Panc1 (cell line): ENCODE results near the gene SEC61A2.

Experiments used
- CTCF ChIP-seq: fragments of 450-650 bp; IDR thresholded peaks from 2 replicates; pipeline ENCODE4 v1.5.1; 2017; ENCODE audit warnings: mild to moderate bottlenecking
- POLR2AphosphoS5 ChIP-seq: IDR thresholded peaks from 2 replicates; pipeline ENCODE4 v1.6.1; 2012; ENCODE audit warnings: mild to moderate bottlenecking, low read depth, low read length, moderate library complexity
- SIN3A ChIP-seq: IDR thresholded peaks from 2 replicates; pipeline ENCODE4 v1.6.1; 2012; ENCODE audit warnings: low read depth, mild to moderate bottlenecking, low read length, moderate library complexity, borderline replicate concordance; ENCODE audit not compliant: insufficient read depth
- TCF7L2 ChIP-seq: IDR thresholded peaks from 2 replicates; pipeline ENCODE4 v1.6.1; 2011; ENCODE audit warnings: mild to moderate bottlenecking, low read depth, low read length, inconsistent platforms
- TF ChIP-seq, protein P1 (sequence below), 2 experiments: IDR thresholded peaks; 2 replicates each; pipeline ENCODE4 v1.6.1; 2011 to 2012; ENCODE audit warnings: low read depth in 2 of 2, control low read depth in 1 of 2, low read length in 1 of 2, mild to moderate bottlenecking in 1 of 2, moderate library complexity in 1 of 2; ENCODE audit not compliant: insufficient read depth in 1 of 2

- TF ChIP-seq CTCF, result no peak
- TF ChIP-seq, protein P1, sequence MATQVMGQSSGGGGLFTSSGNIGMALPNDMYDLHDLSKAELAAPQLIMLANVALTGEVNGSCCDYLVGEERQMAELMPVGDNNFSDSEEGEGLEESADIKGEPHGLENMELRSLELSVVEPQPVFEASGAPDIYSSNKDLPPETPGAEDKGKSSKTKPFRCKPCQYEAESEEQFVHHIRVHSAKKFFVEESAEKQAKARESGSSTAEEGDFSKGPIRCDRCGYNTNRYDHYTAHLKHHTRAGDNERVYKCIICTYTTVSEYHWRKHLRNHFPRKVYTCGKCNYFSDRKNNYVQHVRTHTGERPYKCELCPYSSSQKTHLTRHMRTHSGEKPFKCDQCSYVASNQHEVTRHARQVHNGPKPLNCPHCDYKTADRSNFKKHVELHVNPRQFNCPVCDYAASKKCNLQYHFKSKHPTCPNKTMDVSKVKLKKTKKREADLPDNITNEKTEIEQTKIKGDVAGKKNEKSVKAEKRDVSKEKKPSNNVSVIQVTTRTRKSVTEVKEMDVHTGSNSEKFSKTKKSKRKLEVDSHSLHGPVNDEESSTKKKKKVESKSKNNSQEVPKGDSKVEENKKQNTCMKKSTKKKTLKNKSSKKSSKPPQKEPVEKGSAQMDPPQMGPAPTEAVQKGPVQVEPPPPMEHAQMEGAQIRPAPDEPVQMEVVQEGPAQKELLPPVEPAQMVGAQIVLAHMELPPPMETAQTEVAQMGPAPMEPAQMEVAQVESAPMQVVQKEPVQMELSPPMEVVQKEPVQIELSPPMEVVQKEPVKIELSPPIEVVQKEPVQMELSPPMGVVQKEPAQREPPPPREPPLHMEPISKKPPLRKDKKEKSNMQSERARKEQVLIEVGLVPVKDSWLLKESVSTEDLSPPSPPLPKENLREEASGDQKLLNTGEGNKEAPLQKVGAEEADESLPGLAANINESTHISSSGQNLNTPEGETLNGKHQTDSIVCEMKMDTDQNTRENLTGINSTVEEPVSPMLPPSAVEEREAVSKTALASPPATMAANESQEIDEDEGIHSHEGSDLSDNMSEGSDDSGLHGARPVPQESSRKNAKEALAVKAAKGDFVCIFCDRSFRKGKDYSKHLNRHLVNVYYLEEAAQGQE (IDR thresholded peaks at IDR 0.05; ENCODE audit: insufficient read depth in 1 of 2, low read depth in 2 of 2, low read length in 1 of 2), result no peak
- TF ChIP-seq SIN3A, result no peak
- TF ChIP-seq TCF7L2, result no peak
- TF ChIP-seq POLR2AphosphoS5, result no peak
Observed at GRCh38 chr10:12198156-12198555, 68.7 kb downstream of the SEC61A2 start.
